Activated CD4-positive, alpha-beta T cell treated with anti-CD3 and anti-CD28 coated beads, Interleukin-2, amount 50 U/mL, for 24 hours (primary cell): ENCODE measurements around the gene POLR2C.
"Not testable (repeated sequence)": the region's sequence is repeated elsewhere in the genome, so short reads cannot be mapped to it uniquely, and the experiment has no call there.

Experiments
- DNase-seq, 2 donors: peaks; one replicate each; pipeline ENCODE4 v3.0.0-alpha.2; 2020; ENCODE audit warnings: low read depth in 1 of 2, low spot score in 1 of 2

Gene POLR2C

GRCh38 chr16:57478396-57479204 is 16.1 kb downstream of the POLR2C start:
- no peak for DNase-seq

DNA sequence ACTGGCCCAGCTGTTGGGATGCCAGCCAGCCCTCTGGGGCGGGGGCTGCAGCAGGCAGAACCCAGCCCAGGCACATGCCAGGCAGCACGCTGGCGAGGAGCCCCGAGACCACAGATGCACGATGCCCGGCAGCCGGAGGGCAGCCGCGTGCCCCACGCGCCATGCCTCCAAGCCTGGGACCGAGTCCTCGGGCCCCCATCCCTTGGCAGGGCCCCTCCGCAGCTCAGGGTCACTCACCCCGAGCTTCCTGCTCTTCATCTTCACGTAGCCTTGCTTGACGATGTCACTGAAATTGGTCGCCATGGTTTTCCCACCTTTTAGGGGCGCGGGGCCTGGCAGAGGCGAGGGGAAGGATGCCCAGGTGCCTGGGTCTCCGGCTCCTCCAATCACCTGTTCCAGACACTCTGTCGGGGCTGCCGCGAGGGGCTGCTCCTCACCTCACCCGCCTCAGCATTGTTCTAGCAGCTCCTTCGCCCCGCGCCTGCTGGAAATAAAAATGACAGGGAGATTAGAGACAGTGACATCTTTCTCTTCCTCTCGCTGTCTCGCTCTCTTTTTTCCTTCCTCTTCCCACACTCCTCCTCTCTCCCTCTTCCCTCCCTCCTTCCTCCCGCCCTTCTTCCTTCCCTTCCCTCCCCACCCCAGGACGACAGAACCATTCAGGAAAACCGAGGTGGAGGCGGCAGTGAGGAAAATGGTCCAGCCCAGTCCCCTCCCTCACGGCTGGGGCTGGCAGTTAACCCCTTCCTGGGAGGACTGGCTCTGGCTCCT is 16.9 kb downstream of the POLR2C start:
- no peak for DNase-seq

DNA sequence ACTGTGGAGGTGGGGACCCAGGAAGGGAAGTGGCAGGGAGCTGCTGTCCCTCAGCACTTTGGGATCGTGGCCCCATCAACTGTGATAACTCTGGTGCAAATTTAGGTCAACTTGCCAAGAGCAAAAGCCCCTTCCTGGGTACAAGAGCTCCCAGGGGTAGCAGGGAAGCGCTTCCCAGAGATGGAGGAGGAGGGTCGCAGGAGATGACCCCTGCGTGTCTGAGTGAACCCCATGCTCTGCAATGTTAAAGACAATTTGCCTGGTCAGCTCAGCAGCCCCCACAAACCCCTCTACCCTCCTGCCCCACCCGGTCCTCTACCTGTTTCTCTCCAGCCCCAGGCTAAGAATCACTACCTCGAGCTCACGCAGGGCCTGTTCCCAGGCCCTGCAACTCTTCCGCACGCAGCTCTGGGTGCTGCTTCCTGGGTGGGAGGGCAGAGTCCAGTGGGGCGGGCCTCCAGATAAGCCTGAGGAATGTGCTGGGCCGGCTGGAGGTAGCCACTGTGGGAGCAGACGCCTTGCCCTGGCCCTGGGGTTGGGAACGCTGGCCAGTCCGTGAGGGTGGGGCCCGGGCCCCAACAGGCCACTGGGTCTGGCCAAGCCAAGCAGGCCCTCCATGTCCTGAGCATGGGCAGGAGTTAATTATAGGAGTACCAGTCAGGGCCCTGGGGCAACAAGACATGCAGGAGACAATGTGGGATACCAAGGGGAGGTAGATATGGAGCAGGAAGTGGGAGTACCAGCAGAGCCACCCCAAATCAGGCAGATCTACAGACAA is 17.7 kb downstream of the POLR2C start:
- DNase-seq = no peak

- DNase-seq = no peak
Observed at GRCh38 chr16:57480754-57481230, 18.3 kb downstream of the POLR2C start.

DNA sequence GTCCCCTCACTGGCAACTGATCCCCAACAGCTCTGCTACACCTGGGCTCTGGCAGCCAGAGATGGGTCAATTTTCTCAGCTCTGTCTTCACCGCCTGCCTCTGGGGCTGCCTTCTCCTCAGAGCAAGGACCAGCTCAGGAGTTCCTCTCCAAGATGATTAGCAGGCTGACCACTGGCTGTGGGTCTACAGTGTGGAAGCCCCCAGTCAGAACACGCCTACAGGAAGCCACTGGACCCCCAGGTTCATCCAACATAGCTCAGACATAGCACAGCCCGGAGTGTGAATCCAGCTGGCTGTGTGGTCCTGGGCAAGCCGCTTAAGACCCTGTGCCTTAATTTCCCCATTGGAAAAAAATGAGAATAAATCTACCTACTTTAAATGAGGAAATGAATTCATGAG is 18.9 kb downstream of the POLR2C start:
- DNase-seq = no peak

GRCh38 chr16:57482845-57483545 is 20.5 kb downstream of the POLR2C start:
- DNase-seq = no peak

DNA sequence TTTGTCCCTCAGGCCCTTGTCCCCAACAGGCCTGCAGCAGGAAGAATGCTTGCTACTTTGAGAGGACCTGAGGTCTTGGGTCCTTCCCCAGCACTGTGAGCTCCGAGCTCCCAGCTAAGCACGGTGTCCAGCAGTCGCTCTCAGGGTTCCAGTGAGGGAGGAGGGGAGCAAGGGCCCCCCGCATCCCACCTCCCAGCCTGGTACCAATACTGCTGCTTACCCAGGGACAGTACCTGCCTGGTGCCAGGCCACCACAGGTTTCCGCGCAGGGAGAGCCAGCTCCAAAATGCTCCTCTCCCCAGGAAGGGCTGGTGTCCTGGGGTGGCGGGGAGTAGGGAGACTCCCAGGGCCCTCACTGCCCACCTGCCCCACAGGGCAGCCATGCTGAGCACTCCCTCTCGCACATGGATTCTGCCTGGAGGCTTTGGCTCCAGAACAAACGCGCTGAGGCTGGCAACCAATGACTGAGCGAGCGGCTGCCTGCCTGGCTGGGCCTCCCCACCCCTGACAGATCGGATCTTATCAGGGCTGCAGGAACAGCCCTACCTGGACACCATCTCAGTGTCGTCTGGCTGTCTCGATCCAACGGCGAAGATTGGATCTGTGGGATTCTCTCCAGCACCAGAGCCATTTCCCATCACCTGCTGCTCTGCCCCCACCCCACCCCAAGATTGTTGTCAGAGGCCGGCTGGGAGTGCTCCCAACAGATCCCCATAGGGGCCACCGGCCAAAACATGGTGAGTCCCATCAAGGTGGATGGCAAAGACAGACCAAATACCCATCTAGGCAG is 21.4 kb downstream of the POLR2C start:
- no peak for DNase-seq

GRCh38 chr16:57484515-57485005 is 22.1 kb downstream of the POLR2C start:
- no peak for DNase-seq

DNA sequence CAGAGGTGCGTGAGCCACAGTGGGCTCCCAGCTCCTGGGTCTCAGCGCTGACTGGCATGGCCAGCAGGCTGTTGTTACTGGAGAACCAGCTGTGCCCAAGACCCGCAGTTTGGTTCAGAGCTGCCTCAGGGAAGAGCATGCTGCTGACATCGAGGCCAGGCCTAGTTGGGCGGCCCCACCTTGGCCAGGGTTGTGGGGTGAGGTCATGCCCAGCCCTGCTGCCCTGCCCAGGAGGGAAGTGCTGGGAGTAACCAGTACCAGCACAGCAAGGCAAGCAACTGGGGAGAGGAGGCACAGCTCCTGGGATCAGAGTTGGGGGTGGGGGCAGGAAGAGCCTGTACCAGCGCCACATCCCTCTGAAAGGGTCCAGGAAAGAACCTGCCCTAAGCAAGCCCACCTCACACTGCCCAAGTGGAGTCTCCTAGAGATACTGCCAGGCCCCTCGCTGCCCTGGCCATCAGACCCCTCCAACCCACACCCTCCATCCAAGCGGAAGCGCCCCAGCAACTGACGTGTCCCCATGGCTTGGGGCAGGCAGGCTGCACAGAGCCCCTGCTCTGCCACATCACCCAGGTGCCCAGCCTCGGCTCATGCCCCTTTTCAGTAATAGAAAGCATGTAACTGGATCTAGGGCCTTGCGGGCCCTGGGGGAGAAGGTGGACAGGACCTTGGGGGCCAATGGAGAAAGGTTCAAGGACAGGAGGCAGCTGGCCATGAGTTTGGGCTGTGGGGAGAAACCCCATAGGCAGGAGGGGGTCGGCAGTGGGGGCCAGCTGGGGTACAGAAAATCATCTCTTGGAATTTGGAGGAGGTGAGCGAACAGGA is 22.8 kb downstream of the POLR2C start:
- DNase-seq = no peak

DNA sequence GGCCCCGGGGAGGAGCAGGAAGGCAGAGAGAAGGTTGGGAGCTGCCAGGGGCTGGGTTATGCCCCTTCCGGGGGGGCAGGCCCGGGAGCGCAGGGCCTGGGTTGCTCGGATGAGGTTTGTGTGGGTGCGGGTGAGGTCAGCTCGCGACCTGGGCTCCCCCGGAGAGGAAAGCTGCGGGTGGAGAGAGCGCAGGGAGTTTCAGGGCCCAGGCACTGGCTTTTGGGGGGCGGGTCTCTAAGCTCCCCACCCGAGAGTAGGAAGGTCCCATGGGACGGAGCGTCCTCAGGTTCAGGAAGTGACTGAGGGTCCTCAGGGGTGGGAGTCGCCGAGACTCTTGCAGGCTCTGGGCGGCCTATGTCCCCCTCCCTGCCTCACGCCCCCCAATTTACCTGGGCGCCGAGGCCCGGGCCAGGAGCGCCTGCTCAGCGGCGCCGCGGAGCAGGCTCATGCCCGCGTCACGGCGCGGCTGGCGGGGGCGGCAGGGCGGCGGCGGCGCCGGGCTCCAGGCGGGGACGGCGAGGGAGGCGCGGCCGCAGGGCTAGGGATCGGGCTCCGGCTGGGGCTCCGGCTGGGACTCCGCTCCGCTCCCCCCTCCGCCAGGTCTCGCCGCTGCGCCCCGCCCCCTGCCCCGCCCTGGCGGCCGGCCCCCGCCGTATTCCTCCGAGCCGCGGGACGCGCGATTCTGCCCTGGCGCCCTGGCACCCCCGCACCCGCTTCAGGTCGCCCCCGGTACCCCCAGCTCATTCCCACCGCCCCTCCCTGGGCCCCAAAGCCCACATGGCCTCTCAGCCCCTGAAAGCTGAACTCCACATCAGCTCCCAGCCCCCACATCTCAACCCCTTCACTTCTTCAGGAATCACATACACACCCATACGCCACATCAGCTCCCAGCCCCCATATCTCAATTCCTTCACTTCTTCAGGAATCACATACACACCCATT is 23.7 kb downstream of the POLR2C start, which contains the start of gene DOK4:
DOK4 (minus strand) TSS at position 578 of the 942 bp plus-strand sequence. CDS start 6,986 bp downstream, outside the sequence.
- peak; percentile 62 to 65 for DNase-seq

DNA sequence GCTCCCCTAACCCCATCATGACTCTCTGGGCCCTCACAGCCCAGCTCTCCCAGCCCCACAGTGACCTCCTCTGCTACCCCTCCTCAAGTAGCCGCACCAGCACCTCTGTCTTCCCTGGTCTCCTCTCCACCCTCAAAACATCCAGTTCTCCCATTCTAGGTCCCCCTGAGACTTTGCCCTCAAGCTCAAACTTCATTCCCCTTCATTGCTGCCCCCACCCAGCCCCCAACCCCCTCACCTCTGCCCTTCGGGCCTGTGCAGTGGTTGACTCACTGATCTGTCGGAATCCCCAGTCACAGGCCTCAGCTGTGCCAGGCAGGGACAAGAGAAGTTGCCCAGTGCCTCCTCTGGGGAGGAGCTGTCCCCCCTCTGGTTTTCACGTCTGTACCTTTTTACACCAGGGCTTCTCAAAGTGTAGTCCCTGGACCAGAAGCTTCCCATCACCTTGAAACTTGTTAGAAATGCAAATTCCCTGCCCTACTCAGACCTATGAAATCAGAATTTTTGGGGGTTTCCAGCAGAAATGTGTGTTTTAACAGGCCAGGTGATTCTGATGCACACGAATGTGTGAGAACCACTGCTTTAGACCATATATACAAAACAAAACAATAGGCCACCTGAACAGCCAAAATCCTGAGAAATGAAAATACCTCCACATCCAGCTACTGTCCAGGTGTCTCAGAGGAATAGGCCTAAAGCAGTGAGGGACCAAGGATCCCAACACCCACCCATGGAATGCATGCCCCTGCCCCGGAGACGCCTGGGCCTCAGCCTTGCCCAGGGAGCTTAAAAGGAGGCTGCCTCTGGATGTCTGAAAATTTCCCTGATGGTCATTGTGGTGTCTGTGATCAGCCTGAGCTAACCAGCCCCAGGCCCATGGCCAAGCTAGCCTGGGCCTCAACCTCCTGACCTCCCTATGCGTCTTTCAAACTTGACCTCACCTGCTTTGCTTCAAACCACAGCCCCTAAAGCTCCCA is 24.7 kb downstream of the POLR2C start:
- DNase-seq = no peak

DNA sequence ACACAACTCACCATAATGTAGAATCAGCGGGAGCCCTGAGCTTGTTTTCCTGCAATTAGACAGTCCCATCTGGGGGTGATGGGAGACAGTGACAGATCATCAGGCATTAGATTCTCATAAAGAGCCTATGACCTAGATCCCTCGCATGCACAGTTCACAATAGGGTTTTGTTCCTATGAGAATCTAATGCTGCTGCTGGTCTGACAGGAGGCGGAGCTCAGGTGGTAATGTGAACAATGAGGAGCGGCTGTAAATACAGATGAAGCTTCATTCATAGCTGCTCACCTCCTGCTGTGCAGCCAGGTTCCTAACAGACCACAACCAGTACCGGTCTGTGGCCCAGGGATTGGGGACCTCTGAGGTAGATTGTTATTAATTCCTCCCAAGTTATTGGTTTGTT is 26.8 kb downstream of the POLR2C start:
- no peak for DNase-seq

GRCh38 chr16:57493767-57494166 is 31.3 kb downstream of the POLR2C start:
- DNase-seq = no peak

DNA sequence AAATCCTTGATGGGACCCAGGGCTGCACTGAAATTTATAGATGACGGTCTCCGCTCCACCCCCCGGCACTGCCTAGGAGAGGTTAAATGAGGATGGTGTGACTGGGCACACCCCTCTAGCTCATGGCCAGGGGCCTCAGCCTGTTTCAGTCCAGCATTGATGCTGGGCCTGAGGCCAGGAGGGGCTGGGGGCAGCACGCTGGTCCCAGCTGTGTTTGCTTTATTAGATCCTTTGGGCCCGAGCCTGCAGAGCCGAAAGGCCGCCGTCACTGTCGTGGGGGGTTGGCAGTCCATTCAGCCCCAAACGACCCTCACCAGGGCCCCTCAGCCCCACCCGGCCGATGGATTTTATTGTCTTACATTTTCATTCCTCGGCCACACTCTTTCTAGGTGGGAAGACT is 34.6 kb downstream of the POLR2C start:
- no peak for DNase-seq

DNA sequence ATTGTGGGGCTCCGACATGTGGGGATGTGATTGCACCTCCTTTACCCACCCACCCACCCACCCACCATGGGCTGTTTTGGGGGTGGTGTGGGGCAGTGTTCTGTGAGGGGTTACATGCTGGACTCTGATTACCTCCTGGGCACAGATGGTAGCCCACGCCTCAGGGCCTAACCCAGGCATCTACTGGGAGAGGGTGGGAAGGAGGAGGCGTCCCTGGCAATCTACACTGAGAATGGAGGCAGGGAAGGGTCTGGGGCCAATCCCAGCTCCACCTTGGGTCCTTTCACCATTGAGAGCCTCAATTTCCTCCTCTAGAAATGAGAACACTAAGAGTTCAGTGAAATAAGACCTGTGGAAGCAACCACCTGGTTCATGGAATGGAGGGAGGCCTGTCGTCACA is 35.6 kb downstream of the POLR2C start:
- DNase-seq = no peak

GRCh38 chr16:57499941-57500340 is 37.5 kb downstream of the POLR2C start:
- not testable (repeated sequence) for DNase-seq
